22Rv1 (cell line): ENCODE measurements around the gene MAST4.

ENCODE experiments used
- CTCF ChIP-seq: fragments of 450-650 bp; IDR thresholded peaks from 2 replicates; pipeline ENCODE4 v1.5.1; 2017; ENCODE audit warnings: mild to moderate bottlenecking
- ZFX ChIP-seq: fragments of 450-650 bp; IDR thresholded peaks from 2 replicates; pipeline ENCODE4 v1.6.1; 2017; ENCODE audit warnings: antibody characterized with exemption, borderline replicate concordance

GRCh38 chr5:66708368-66708767, 112.2 kb downstream of the MAST4 start:
- TF ChIP-seq CTCF (no peak), ZFX (no peak)
